Fibroblast of the aortic adventitia (primary cell): ENCODE data around the gene BORCS8. TPM values are rescaled to one million over a fixed set of nuclear protein-coding genes. Genes with fewer than 3 reads are reported as not detected.

Experiments
- DNase-seq: peaks from one replicate; pipeline ENCODE4 v3.0.0-alpha.2; 2010; ENCODE audit warnings: low read depth
- H3K4me3 ChIP-seq: 2 replicates; pipeline ENCODE4 v1.5.1; 2011; ENCODE audit warnings: low read depth, mild to moderate bottlenecking, control low read depth, low read length, moderate library complexity
- total RNA-seq: library from RNA; depleted of rRNA; stranded (reverse); fragments of >200 nt; gene quantifications from 2 replicates; pipeline ENCODE4 v1.2.3, GENCODE V29; 2012; ENCODE audit warnings: low replicate concordance
- TF ChIP-seq, protein P1 (sequence below): IDR thresholded peaks from 2 replicates; pipeline ENCODE4 v1.5.1; 2011; ENCODE audit warnings: mild to moderate bottlenecking, low read length, control low read depth, inconsistent platforms; ENCODE audit not compliant: insufficient read depth

BORCS8 gene
- total RNA-seq, 1 donor = 13.8 TPM

DNA sequence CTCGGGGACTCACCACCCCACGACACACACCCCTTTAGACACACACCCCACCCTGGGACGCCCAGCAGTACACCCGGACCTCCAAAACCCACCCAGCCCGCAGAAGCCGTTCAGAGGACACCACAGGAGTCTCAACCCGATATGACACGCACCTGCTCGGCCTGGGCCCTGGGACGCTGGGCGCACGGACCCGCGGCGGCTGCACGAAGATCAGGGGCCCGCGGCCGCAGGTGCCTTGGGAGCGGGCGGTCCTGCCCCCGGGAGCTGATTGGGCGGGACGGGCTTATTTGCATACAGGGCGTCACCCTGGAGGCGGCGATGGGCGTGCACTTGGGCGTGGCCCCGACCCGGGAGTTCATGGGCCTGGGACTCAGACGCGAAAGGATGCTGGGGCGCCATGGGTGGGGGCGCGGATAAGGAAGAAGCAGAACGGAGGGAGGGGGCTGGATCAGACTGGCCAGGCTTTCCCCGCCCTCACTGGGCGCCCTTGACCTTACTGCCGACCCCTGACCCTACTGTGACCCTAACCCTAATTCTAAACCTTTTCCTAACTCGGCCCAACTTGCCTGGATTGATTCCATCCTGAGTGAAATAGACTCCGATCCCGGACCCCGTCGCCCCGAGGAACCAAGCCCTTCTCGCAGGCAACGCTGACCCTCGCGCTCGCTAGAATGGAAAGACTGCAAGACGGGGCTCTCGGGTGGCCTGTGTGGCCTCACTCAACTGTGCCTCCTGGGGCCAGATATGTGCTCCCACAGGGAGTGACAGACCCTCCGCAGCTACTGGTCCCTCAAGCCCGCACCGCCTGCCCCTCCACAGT, 21.7 kb downstream of the BORCS8 start, which contains the start of gene MEF2B:
Gene MEF2B (minus strand): TSS at position 211 of the 820 bp plus-strand sequence. CDS start 19,528 bp downstream, outside the sequence.
- H3K4me3 ChIP-seq = peak within 1 kb of the TSS; percentile 35
- peak; percentile 35 for DNase-seq
- TF ChIP-seq, protein P1, sequence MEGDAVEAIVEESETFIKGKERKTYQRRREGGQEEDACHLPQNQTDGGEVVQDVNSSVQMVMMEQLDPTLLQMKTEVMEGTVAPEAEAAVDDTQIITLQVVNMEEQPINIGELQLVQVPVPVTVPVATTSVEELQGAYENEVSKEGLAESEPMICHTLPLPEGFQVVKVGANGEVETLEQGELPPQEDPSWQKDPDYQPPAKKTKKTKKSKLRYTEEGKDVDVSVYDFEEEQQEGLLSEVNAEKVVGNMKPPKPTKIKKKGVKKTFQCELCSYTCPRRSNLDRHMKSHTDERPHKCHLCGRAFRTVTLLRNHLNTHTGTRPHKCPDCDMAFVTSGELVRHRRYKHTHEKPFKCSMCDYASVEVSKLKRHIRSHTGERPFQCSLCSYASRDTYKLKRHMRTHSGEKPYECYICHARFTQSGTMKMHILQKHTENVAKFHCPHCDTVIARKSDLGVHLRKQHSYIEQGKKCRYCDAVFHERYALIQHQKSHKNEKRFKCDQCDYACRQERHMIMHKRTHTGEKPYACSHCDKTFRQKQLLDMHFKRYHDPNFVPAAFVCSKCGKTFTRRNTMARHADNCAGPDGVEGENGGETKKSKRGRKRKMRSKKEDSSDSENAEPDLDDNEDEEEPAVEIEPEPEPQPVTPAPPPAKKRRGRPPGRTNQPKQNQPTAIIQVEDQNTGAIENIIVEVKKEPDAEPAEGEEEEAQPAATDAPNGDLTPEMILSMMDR = no peak

DNA sequence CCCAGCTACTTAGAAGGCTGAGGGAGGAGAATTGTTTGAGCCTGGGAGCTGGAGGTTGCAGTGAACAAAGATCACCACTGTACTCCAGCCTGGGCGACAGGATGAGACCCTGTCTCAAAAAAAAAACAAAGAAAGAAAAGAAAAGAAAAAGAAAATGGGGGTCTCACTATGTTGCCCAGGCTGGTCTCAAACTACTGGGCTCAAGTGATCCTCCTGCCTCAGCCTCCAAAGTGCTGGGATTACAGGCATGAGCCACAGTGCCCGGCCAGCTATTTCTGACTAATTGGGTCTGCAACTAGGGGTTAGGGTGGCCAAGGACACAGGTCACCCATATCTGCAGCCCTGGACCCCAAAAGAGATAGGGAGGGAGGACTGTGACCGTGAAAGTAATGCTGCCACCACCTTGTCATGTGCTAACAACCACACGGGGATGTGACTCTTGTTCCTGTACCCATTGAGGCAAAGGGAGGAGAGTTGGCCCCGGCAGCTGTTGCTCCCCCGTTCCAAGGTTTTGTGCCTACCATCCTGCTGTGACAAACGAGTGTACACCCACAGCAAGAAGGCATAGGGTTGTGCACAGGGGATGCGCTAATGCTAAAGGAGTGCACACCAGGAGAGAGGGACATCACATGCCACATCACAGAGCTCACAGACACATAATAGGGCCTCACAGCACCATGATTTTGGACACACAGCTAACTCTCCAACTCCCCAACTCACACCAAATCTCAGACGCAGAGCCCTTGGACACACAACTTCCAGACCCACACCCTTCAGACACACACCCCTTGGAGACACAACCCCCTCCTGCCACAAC, 22.5 kb downstream of the BORCS8 start:
- no peak for DNase-seq
- TF ChIP-seq, protein P1 = no peak
- H3K4me3 ChIP-seq = no peak overlapping the region

DNA sequence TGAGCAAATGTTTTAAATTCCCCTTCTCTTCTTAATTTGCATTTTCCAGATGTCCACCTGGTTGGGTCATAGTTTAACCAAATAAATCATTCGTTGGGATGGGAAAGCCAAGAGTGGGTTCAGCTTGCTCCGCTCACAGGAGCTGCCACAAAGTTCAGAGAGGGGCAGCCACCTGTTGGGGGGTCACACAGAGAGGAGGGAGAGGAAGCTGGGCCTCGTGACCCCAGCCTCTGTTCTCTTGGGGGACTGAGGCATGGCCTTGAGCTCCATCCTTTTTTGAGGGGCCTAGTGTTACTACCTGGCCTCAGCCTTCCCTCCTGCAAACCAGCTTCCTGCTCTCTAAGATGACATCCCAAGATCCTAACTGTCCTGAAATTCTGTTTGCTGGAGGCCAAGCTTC, 24.3 kb downstream of the BORCS8 start:
- H3K4me3 ChIP-seq = no peak overlapping the region
- no peak for DNase-seq
- TF ChIP-seq, protein P1 = no peak

DNA sequence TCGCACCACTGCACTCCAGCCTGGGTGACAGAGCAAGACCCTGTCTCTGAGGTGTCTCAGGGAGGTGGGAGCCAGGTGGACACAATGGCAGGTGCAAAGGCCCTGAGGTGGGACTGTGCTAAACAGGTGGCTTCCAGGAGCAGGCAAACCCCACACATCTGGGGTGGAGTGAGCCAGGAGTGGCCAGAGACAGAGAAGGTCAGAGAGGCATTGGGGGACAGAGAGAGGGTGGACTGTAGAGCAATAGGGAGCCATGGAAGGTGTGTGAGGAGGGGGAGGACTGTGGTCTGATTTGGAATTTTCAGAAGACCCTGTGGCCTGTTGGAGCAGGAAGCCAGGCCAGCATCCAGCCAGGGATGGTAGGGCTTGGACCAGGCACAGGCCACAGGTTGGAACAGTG, 26.6 kb downstream of the BORCS8 start:
- H3K4me3 ChIP-seq = no peak overlapping the region
- DNase-seq = no peak
- TF ChIP-seq, protein P1 = no peak

DNA sequence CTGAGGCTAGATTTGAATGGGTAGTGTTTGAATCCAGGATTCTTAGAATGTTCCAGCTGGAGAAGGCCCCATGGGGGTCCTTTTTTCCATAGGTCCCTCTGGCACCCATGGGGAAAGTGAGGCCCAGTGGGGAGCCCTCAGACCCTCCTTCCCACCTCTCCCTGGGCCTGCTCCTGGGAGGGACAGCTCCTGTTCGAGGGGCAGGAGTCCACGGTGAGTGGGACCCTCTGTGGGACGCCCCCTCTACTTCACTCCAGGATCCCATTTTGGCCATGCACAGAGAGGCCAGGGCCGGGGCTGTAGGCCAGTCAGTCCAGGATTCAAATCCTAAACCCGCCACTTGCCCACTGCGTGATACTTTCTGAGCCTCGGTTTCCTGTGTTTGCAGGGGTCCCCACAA, 29.5 kb downstream of the BORCS8 start:
- no peak for DNase-seq
- TF ChIP-seq, protein P1 = no peak
- no peak overlapping the region for H3K4me3 ChIP-seq

DNA sequence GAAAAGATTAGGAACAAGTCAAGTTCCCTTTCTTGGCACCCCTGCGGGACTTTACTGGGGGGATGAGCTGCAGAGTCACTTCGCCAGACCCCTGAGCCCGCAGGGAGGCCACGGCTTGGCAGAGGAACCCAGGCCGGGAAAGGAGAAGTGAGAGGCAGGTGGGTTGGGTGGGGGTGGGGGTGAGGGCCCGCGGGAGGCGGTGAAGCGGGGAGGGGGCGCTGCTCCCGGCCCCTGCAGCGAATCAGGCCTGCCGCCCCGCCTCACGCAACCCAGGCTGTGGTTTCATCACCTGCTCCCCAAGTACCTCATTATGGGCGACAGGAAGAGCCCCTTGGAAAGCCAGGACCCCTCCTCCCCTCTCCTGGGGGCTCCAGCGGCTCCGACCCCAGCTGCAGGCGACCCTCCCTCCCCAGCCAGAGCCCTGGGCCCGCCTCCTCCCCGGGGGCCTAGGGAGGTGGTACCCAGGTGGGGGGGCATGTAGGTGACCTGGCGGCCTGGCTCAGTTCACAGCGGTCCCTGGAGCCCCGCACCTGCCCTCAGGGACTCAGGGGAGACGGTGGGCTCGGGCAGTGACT, 31.4 kb downstream of the BORCS8 start:
- H3K4me3 ChIP-seq = no peak overlapping the region
- TF ChIP-seq, protein P1 = no peak
- no peak for DNase-seq
